ENCODE measurements around the gene FGFRL1. TPM values are rescaled to one million over a fixed set of nuclear protein-coding genes. Genes with fewer than 3 reads are reported as not detected.

FGFRL1 gene
- total RNA-seq, 4 donors from 2014 or later = 11.7 to 15.9 (median 14.2) TPM

DNA sequence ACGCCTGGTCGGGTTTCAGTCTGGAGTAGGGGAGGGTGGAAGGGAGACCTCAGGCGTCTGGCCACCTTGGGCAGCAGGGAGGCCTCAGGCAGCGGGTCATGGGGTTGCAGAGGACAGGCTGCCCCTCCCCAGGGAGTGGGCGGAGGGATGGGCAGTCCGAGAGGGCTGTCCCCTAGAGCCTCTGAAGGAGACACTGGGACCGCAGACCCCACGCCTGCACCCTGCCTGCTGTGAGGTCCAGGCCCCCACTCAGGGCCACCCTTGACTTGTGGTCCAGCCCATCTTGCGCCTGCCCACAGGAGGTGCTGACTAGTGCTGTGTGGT lies 16.5 kb downstream of the FGFRL1 start:
- 54% methylated on average over 5 of the region's 9 CpGs; no CpG with 5 or more reads in 1 of the 2 donors for WGBS, 2 donors (ENCODE audit: low coverage in 1 of 2)

DNA sequence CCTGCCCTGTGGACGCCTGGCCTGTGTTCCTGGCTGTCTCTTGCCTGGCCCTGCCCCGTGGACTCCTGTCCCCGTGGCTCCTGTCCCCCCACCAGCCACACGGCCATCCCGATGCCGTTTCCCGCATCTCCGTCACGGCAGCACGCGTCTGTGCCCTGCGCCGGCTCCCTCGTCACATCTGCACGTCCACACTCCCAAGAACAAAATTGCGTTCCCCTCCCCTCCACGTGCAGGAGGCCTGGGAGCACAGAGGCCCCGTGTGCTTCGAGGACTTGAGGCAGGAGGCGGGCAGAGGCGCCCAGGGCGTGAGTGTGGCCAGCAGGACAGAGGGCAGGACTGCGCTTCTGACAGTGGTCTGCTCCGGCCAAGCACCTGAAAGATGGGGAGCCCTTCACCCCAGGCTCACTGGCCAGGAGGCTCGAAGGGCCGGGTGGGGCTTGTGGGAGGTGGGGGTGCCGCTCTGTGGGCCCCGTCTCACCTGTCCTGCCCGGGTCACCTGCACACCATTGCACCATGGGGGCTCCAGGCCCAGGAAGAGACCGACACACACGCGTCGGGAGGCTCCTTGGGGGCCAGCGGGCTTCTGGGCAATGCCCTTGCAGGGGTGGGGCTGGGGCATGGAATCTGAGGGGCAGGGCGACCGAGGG lies 17.3 kb downstream of the FGFRL1 start:
- H3K27me3 ChIP-seq = peaks cover 60% of the 10 kb centered on the region
- peaks cover 0 to 12% (median 6%) of the 10 kb centered on the region in 4 donors for H3K4me1 ChIP-seq

More for the DNA sequence above, 16.5 kb downstream of the FGFRL1 start:
- Histone ChIP-seq H3K27ac (no peak overlapping the region), H3K4me1 (peaks cover 0 to 10% (median 5%) of the 10 kb centered on the region in 4 donors), H3K4me3 (no peak overlapping the region), H3K36me3 (no peaks in the 10 kb centered on the region), H3K9me3 (no peaks in the 10 kb centered on the region), H3K27me3 (peaks cover 52% of the 10 kb centered on the region)
- no peak for DNase-seq
- TF ChIP-seq POLR2A (IDR thresholded peaks at IDR 0.05) = no peak
- TF ChIP-seq POLR2AphosphoS5 (IDR thresholded peaks at IDR 0.05) = no peak
- TF ChIP-seq EP300 (IDR thresholded peaks at IDR 0.05; ENCODE audit: low read depth) = no peak
- TF ChIP-seq, protein P1, sequence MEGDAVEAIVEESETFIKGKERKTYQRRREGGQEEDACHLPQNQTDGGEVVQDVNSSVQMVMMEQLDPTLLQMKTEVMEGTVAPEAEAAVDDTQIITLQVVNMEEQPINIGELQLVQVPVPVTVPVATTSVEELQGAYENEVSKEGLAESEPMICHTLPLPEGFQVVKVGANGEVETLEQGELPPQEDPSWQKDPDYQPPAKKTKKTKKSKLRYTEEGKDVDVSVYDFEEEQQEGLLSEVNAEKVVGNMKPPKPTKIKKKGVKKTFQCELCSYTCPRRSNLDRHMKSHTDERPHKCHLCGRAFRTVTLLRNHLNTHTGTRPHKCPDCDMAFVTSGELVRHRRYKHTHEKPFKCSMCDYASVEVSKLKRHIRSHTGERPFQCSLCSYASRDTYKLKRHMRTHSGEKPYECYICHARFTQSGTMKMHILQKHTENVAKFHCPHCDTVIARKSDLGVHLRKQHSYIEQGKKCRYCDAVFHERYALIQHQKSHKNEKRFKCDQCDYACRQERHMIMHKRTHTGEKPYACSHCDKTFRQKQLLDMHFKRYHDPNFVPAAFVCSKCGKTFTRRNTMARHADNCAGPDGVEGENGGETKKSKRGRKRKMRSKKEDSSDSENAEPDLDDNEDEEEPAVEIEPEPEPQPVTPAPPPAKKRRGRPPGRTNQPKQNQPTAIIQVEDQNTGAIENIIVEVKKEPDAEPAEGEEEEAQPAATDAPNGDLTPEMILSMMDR (IDR thresholded peaks at IDR 0.05) = no peak
- intact Hi-C loops (cut with DNase I; ENCODE audit: low total_unique reads) = no loop called here
- in situ Hi-C loops (cut with MboI; ENCODE audit: low pct_ligation_motif_present in 1 of 4, low pct_unique_long_range_greater_than_20kb in 1 of 4, low sequenced_read_pairs in 3 of 4) = no loop called here

DNA sequence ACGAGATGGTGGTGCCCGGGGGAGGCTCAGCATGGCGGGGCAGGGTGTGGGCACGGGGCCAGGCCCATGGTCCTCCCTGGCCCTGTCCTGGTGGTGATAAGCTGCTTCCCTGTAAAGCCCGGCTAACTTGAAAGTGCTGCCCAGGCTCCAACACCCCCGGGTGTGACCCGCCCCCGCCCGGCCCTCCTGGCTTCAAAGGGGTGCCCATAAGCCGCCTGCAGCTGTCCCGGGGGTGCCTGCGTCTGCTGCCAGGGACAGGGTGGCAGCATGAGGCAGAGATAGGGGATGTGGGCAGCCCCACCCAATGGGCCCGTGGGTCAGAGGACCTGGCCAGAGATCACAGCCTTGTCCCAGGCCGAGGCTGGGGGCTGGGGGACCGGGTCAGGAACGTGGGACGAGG lies 18.1 kb downstream of the FGFRL1 start:
- in situ Hi-C loops (cut with MboI; ENCODE audit: low pct_ligation_motif_present in 1 of 4, low pct_unique_long_range_greater_than_20kb in 1 of 4, low sequenced_read_pairs in 3 of 4) (no loop called here), intact Hi-C loops (cut with DNase I; ENCODE audit: low total_unique reads) (no loop called here)
- DNase-seq = no peak
- Histone ChIP-seq H3K4me3 (no peak overlapping the region), H3K4me1 (peaks cover 0 to 19% (median 12%) of the 10 kb centered on the region in 4 donors), H3K27me3 (peaks cover 68% of the 10 kb centered on the region), H3K9me3 (no peaks in the 10 kb centered on the region), H3K27ac (no peak overlapping the region), H3K36me3 (no peaks in the 10 kb centered on the region)
- 47% methylated on average over 16 of the region's 17 CpGs; no CpG with 5 or more reads in 1 of the 2 donors for WGBS, 2 donors (ENCODE audit: low coverage in 1 of 2)
- TF ChIP-seq, protein P1 (IDR thresholded peaks at IDR 0.05) = no peak
- TF ChIP-seq POLR2AphosphoS5 (IDR thresholded peaks at IDR 0.05) = no peak
- TF ChIP-seq POLR2A (IDR thresholded peaks at IDR 0.05) = no peak

More for the DNA sequence above, 17.3 kb downstream of the FGFRL1 start:
- Histone ChIP-seq H3K27ac (no peak overlapping the region), H3K9me3 (no peaks in the 10 kb centered on the region), H3K36me3 (no peaks in the 10 kb centered on the region), H3K4me3 (no peak overlapping the region)
- TF ChIP-seq POLR2A (IDR thresholded peaks at IDR 0.05) (no peak), POLR2AphosphoS5 (IDR thresholded peaks at IDR 0.05) (no peak), EP300 (IDR thresholded peaks at IDR 0.05; ENCODE audit: low read depth) (no peak)
- TF ChIP-seq, protein P1 (IDR thresholded peaks at IDR 0.05) = no peak
- intact Hi-C loops (cut with DNase I; ENCODE audit: low total_unique reads) = no loop called here
- 81% methylated on average over 36 of the region's 36 CpGs; no CpG with 5 or more reads in 1 of the 2 donors for WGBS, 2 donors (ENCODE audit: low coverage in 1 of 2)
- no peak for DNase-seq
- in situ Hi-C loops (cut with MboI; ENCODE audit: low pct_ligation_motif_present in 1 of 4, low pct_unique_long_range_greater_than_20kb in 1 of 4, low sequenced_read_pairs in 3 of 4) = no loop called here

DNA sequence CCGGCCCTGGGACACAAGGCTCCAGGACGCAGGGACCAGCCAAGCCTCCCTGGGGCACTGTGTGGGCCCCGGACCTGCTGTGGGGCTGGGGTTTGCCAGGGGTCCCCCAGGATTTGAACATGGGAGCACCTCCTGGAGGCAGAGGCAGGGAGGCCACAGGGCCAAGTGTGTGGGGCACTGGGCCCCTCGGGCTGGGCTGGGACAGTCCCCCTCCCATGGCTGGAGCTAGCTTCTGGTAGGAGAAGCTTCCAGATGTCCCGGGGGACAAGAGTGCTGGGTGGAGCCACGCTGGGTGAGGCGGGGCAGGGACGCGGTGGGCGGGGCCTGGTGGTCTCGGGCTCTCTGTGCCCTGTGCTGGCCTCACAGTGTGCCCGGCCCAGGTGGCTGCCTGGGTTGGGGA lies 18.6 kb downstream of the FGFRL1 start:
- H3K27me3 ChIP-seq = peaks cover 71% of the 10 kb centered on the region
- in situ Hi-C loops (cut with MboI; ENCODE audit: low pct_ligation_motif_present in 1 of 4, low pct_unique_long_range_greater_than_20kb in 1 of 4, low sequenced_read_pairs in 3 of 4) (no loop called here), intact Hi-C loops (cut with DNase I; ENCODE audit: low total_unique reads) (no loop called here)
- no peak overlapping the region for H3K4me3 ChIP-seq
- no peaks in the 10 kb centered on the region for H3K9me3 ChIP-seq
- WGBS, 2 donors (ENCODE audit: low coverage in 1 of 2) = 34% methylated on average over 5 of the region's 12 CpGs; no CpG with 5 or more reads in 1 of the 2 donors
- H3K36me3 ChIP-seq = no peaks in the 10 kb centered on the region
- DNase-seq = no peak
- TF ChIP-seq EP300 (IDR thresholded peaks at IDR 0.05; ENCODE audit: low read depth) (no peak), POLR2AphosphoS5 (IDR thresholded peaks at IDR 0.05) (no peak), POLR2A (IDR thresholded peaks at IDR 0.05) (no peak)
- TF ChIP-seq, protein P1 (IDR thresholded peaks at IDR 0.05) = no peak
- H3K27ac ChIP-seq = no peak overlapping the region
- peaks cover 0 to 19% (median 12%) of the 10 kb centered on the region in 4 donors for H3K4me1 ChIP-seq
